Activated CD8-positive, alpha-beta T cell treated with anti-CD3 and anti-CD28 coated beads, Interleukin-2, amount 10 ng/mL, durations not matched to agents 7 days and 5 days (primary cell): ENCODE data around the gene BCAS1. TPM values are rescaled to one million over a fixed set of nuclear protein-coding genes. Genes with fewer than 3 reads are reported as not detected.

Experiments
- ATAC-seq: fragments of 150-1000 bp; cut with Tn5 transposase; one replicate; pipeline ENCODE4 v1.10.0; 2021; ENCODE audit warnings: moderate library complexity
- CTCF ChIA-PET: fragments of 350-600 bp; sonication (Branson Sonifier 250); formaldehyde crosslinking; loops from one replicate; lab custom pipeline; 2021; ENCODE audit warnings: antibody characterized with exemption; lab: Charles Lee
- POLR2A ChIA-PET: fragments of 350-600 bp; sonication (Branson Sonifier 250); formaldehyde crosslinking; loops from one replicate; lab custom pipeline; 2021; ENCODE audit warnings: antibody characterized with exemption; lab: Charles Lee
- DNase-seq: peaks from one replicate; pipeline ENCODE4 v3.0.0-alpha.2; 2020
- H3K27ac Mint-ChIP-seq: one replicate; pipeline ENCODE4 v1.8.0; 2021; ENCODE audit warnings: mild to moderate bottlenecking, mixed read lengths
- H3K27me3 Mint-ChIP-seq: one replicate; pipeline ENCODE4 v1.8.0; 2021; ENCODE audit warnings: low read depth, mixed read lengths
- H3K36me3 Mint-ChIP-seq: one replicate; pipeline ENCODE4 v1.8.0; 2021; ENCODE audit warnings: low read depth, mixed read lengths
- H3K4me1 Mint-ChIP-seq: one replicate; pipeline ENCODE4 v1.8.0; 2021; ENCODE audit warnings: low read depth, mixed read lengths
- H3K4me3 Mint-ChIP-seq: one replicate; pipeline ENCODE4 v1.8.0; 2021; ENCODE audit warnings: mild to moderate bottlenecking, mixed read lengths
- H3K9me3 Mint-ChIP-seq: one replicate; pipeline ENCODE4 v1.8.0; 2022; ENCODE audit warnings: mixed read lengths; ENCODE audit not compliant: insufficient read depth
- total RNA-seq, 2 experiments: library from RNA; stranded (reverse); gene quantifications; one replicate each; pipeline ENCODE4 v1.2.3, GENCODE V29; 2021

Gene BCAS1
- total RNA-seq, 2 experiments from 2014 or later, result not detected

DNA sequence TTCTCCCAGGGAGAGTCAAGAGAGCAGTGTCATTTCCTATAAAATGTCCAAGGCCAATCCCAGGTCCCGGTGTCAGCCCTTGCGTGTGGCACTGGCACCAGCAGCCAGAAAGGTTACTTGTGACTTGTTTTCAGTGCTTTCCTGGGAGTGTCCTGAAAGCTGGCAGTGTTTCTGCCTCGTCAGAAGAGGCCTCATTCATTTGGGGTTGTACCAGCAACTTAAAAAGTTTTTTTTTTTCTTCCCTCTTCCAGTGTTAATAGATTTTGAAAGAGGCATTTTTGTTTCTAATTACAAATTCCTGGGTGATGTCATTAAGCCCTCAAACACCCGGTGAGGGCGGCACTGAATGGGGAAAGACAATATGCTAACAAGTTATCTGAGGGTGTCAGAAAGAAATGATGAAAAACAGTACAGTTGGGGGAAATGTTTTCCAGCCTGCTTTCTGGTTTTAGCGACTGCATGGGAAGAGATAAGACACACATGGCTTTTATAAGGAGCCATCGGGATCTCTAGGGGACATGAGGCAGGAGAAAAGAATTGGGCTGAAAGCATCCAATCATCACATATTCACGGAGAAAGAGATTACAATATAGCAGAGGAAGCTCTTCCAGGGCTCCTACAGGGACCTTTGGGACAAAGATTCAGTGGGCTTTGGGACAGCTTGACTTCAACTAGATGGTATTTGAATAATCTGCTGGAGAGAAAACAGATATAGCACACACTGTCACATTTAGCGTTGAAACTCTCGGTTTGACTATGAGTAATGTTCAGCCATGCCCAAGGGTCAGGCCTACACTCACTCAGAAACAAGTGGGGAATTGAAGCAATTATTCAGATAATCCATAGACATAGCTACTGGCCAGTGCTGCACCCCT lies 153.0 kb downstream of the BCAS1 start:
- CTCF ChIA-PET, result interaction anchor here (0.6 to 6.2 kb wide), 17 partner anchors 9 to 340 kb away, joined by 3 to 80 read pairs (median 17); no protein-coding TSS in a partner anchor
- no peaks in the 10 kb centered on the region for H3K27me3 Mint-ChIP-seq
- DNase-seq (no peak), ATAC-seq (no peak)
- no peaks in the 10 kb centered on the region for H3K36me3 Mint-ChIP-seq
- peak overlapping the region; percentile 48 for H3K27ac Mint-ChIP-seq
- no peak overlapping the region for H3K4me3 Mint-ChIP-seq
- peaks cover 37% of the 10 kb centered on the region for H3K4me1 Mint-ChIP-seq
- POLR2A ChIA-PET, result interaction anchor here (0.7 to 3.6 kb wide), 5 partner anchors 32 to 324 kb away, joined by 3 to 21 read pairs (median 4); partner anchors contain the start of gene ZNF217
- H3K9me3 Mint-ChIP-seq, result no peaks in the 10 kb centered on the region

DNA sequence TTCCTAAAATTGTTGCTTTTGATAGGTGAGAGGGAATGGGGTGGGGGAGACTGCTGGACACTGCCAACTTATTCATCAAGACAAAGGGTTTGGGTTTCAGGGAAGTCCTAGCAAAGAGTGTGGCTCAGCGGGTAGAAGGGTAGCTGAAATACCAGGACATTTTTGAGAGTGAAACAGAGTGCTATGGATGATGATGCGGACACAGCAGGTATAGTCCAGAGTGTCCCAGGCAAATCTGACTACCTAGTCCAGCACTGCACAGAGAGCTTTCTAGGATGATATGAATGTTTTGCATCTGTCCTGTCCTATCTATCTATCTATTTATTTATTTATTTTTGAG lies 154.3 kb downstream of the BCAS1 start:
- Mint-ChIP-seq H3K4me3 (peak overlapping the region; percentile 85), H3K9me3 (no peaks in the 10 kb centered on the region), H3K36me3 (no peaks in the 10 kb centered on the region), H3K4me1 (peaks cover 38% of the 10 kb centered on the region), H3K27ac (peak overlapping the region; percentile 84), H3K27me3 (no peaks in the 10 kb centered on the region)
- ChIA-PET POLR2A (interaction anchor here (0.6 to 3.6 kb wide), 15 partner anchors 15 to 336 kb away, joined by 3 to 21 read pairs (median 4); no protein-coding TSS in a partner anchor), CTCF (interaction anchor here (0.6 to 6.2 kb wide), 53 partner anchors 8 to 594 kb away, joined by 3 to 80 read pairs (median 5); no protein-coding TSS in a partner anchor)
- no peak for DNase-seq
- peak; percentile 34 for ATAC-seq

DNA sequence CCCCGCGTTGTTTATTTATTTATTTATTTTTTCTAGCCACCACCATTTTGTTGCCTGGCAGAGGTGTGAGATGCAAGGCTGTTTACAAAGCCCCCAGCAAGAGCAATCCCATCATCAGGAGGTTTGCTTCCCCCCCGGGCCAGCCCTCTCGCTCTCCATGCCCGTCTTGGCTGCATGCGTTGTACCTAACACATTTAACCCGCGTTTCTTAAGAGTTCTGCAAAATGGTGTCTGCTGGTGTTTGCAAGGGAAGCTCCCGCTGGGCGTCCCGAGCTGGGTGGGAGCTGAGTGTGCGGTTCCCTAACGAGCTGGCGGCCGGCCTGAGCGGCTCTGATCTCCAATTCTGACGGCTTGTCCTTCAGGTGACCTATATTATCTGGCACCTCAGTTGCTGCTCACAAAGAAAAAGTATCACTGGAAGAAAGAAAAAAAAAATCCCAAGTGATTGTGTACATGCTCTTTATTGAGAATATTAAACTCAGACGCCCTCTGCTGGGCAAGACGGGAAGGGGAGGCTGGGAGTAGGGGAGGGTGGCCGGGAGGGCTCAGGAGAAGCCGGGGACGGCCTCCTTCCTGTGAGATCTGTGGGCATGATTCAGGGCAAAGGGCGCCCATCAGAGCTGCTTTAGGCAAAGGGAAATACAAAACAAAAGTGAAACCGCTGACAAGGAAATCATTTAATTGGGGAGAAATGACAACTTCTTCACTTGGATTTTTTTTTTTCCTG lies 154.8 kb downstream of the BCAS1 start:
- ATAC-seq (peak; percentile 98), DNase-seq (peak; percentile 99)
- Mint-ChIP-seq H3K9me3 (no peaks in the 10 kb centered on the region), H3K4me1 (peaks cover 39% of the 10 kb centered on the region), H3K4me3 (peak overlapping the region; percentile 85), H3K27ac (peak overlapping the region; percentile 84), H3K27me3 (no peaks in the 10 kb centered on the region), H3K36me3 (no peaks in the 10 kb centered on the region)
- ChIA-PET POLR2A (interaction anchor here (0.6 to 3.6 kb wide), 16 partner anchors 15 to 306 kb away, joined by 3 to 21 read pairs (median 3); no protein-coding TSS in a partner anchor), CTCF (interaction anchor here (0.6 to 6.2 kb wide), 55 partner anchors 8 to 593 kb away, joined by 3 to 80 read pairs (median 5); no protein-coding TSS in a partner anchor)

DNA sequence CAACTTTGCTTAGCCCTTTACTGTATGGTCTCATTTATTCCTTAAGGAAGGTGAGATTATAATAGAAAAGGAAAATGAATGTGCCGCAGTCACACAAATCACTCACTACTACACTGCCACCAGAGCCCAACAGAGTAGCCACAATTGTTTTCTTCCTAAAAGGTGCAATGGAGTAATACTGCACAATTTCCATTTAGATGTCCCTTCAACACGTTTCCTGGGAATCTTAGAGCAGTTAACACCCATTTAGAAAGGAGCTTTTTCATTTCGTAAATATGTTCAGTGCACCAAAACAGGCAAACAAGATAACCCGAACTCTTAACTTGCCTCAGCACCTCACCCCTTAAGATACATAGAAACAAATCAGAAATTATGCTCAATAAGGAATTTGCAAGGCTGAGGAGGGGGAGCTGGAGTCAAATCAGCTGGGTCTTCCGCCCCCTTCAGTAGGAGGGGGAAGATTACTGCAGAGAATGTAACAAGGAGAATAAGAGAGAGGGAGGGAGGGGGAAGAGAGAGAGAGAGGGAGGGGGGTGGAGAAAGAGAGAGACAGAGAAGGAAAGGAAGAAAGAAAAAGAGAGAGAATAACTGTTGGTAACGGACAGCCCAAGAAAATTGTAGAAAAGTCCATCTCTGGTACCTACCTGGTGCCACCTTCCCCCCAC lies 155.5 kb downstream of the BCAS1 start:
- H3K9me3 Mint-ChIP-seq, result no peaks in the 10 kb centered on the region
- H3K4me3 Mint-ChIP-seq, result peak overlapping the region; percentile 85
- DNase-seq (no peak), ATAC-seq (no peak)
- POLR2A ChIA-PET, result interaction anchor here (0.6 to 3.6 kb wide), 8 partner anchors 16 to 235 kb away, joined by 3 to 21 read pairs (median 4); no protein-coding TSS in a partner anchor
- CTCF ChIA-PET, result interaction anchor here (0.6 to 6.2 kb wide), 35 partner anchors 9 to 337 kb away, joined by 3 to 80 read pairs (median 8); no protein-coding TSS in a partner anchor
- peak overlapping the region; percentile 84 for H3K27ac Mint-ChIP-seq
- no peaks in the 10 kb centered on the region for H3K27me3 Mint-ChIP-seq
- H3K36me3 Mint-ChIP-seq, result no peaks in the 10 kb centered on the region
- peaks cover 39% of the 10 kb centered on the region for H3K4me1 Mint-ChIP-seq

DNA sequence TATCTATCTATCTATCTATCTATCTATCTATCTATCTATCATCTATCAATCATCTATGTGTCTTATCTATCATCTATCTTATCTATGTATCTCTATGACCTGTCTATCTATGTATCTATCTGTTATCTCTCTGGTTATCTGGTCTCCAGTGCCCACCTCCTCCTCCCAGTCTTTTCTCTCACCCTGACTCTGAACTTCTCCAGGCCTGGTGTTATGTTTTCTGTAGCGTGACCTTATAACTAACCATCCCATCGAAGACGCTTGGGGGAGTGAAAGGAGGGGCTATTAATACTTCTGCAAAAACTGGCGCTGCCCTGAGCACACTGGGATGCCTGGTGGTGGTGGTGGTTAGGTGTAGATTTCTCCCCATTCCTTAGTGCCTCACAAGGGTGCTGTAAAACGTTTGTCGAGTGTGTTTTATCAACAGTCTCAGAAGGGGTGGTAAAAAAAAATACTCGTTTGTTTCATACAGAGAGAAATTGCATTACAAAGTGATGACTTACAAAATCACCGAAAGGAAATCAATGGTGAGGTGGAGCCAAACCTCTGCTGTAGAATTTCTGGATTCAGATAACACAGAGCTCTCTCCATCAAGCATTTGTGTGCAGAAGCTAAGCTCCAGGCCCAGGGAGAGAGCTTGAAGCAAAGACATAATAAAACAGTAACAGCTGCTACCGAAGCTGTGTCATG lies 156.2 kb downstream of the BCAS1 start:
- Mint-ChIP-seq H3K9me3 (no peaks in the 10 kb centered on the region), H3K4me1 (peaks cover 39% of the 10 kb centered on the region), H3K4me3 (peak overlapping the region; percentile 85), H3K27ac (peak overlapping the region; percentile 84), H3K27me3 (no peaks in the 10 kb centered on the region), H3K36me3 (no peaks in the 10 kb centered on the region)
- ATAC-seq (no peak), DNase-seq (no peak)
- ChIA-PET CTCF (interaction anchor here (0.6 to 6.2 kb wide), 20 partner anchors 9 to 337 kb away, joined by 3 to 80 read pairs (median 16); no protein-coding TSS in a partner anchor), POLR2A (interaction anchor here (0.6 to 3.6 kb wide), 5 partner anchors 29 to 234 kb away, joined by 3 to 21 read pairs (median 10); no protein-coding TSS in a partner anchor)

DNA sequence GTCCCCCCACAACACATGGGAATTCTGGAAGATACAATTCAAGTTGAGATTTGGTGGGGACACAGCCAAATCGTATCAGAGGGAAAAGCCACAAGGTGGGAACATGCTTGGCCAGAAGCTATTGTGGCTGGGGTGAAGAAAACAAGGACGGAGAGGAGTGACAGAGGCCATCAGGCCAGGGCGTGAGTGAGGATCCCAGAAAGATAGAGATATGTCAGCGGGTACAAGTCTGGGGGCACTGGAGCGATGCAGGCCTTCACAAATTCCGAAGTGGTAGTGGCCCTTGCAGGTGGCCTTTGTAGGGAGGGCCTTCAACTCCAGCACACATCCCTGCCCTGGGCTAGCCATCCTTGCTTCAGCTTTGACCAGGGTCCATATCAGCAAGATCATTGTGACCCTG lies 159.1 kb downstream of the BCAS1 start:
- Mint-ChIP-seq H3K27ac (peak overlapping the region; percentile 5), H3K9me3 (no peaks in the 10 kb centered on the region), H3K36me3 (no peaks in the 10 kb centered on the region), H3K4me1 (peaks cover 40% of the 10 kb centered on the region), H3K4me3 (no peak overlapping the region), H3K27me3 (no peaks in the 10 kb centered on the region)
- CTCF ChIA-PET, result interaction anchor here (0.8 to 1.7 kb wide), 3 partner anchors 10 to 27 kb away, joined by 3 to 4 read pairs (median 3); no protein-coding TSS in a partner anchor
- ATAC-seq (no peak), DNase-seq (no peak)
- POLR2A ChIA-PET, result no interaction called here

DNA sequence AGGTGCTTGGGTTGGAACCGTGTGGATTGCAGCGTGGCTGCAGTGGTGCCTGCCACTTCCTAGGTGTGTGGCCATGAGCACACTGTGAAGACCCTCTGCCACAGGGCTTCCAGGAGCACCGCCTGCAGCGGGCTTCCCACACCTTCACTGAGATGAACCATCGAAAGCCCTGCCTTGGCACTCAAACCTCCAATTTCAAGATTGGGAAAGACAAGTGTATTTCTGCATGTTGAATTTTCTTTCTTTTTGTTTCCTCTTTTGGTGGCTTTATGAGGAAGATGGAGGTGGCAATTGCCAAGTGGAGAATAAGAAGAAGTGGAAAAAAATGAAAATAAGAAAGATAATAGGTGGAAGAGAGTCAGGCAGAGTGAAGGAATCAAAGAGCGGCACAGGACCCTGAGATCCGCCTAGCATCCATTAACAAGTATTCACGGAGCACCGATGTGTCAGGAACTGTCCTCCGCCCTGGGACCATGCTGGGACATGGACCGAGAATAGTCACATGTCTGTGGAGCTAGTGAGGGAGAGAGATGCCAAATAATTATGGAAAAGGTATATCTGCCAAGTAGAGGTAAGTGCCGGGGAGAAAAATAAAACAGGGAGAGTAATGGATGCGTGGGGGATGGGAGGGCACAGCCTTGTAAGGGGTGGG lies 159.9 kb downstream of the BCAS1 start:
- CTCF ChIA-PET, result no interaction called here
- no peak overlapping the region for H3K4me3 Mint-ChIP-seq
- no peaks in the 10 kb centered on the region for H3K36me3 Mint-ChIP-seq
- no peak overlapping the region for H3K27ac Mint-ChIP-seq
- no peaks in the 10 kb centered on the region for H3K27me3 Mint-ChIP-seq
- H3K9me3 Mint-ChIP-seq, result no peaks in the 10 kb centered on the region
- peaks cover 37% of the 10 kb centered on the region for H3K4me1 Mint-ChIP-seq
- no peak for DNase-seq
- POLR2A ChIA-PET, result no interaction called here
- no peak for ATAC-seq

DNA sequence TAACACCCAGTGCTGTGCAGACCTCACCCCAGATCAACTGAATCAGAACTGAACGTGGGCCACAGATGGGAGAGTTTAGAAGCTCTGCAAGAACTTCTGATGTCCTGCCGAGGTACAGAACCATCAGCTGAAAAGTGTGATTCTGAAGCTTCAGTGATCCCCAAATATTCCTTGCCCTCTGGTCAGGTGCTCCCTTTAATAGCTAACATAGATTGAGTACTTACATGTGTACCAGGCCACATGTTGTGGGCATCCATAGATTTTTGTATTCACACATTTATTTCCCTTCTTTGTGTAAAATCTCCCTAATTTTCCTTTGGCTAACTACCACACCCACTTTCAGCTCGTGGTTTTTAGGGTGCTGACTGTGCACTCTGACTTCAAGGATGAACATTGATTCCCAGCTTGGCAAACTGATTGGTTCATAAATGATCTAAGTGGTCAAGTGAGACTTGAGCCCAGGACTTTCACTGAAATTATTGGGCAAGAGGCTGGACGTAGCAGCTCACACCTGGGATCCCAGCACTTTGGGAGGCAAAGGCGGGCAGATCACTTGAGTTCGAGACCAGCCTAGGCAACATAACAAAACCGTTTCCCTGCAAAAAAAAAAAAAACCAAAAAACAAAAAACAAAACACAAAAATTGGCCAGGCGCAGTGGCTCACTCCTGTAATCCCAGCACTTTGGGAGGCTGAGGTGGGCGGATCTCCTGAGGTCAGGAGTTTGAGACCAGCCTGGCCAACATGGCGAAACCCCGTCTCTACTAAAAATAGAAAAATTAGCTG lies 162.2 kb downstream of the BCAS1 start:
- DNase-seq (no peak), ATAC-seq (no peak)
- H3K4me1 Mint-ChIP-seq, result peaks cover 30% of the 10 kb centered on the region
- H3K27ac Mint-ChIP-seq, result no peak overlapping the region
- POLR2A ChIA-PET, result interaction anchor here (1.3 kb wide), 1 partner anchor 35 kb away, joined by 4 read pairs; no protein-coding TSS in a partner anchor
- CTCF ChIA-PET, result interaction anchor here (0.8 to 1.8 kb wide), 8 partner anchors 8 to 154 kb away, joined by 3 to 5 read pairs (median 4); no protein-coding TSS in a partner anchor
- peaks cover 4% of the 10 kb centered on the region for H3K36me3 Mint-ChIP-seq
- H3K9me3 Mint-ChIP-seq, result no peaks in the 10 kb centered on the region
- no peaks in the 10 kb centered on the region for H3K27me3 Mint-ChIP-seq
- H3K4me3 Mint-ChIP-seq, result no peak overlapping the region

DNA sequence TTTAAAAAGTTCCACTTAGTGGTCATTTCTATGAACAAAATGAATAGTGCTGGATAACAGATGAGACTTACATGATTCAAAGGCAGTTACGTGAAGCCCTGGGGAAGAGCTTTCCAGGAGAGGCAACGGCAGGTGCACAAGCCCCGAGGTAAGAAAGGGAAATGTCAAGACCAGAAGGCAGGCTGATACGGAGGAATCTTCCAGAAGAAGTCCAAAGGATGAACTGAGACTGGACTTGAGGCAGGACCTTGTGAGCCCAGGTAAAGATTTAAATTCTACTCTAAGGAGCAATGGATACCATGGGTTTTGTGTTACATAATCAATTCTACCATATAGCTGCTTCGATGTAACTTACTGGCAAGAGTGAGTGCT lies 164.6 kb downstream of the BCAS1 start:
- CTCF ChIA-PET, result interaction anchor here (1.2 to 4.1 kb wide), 3 partner anchors 8 to 21 kb away, joined by 3 to 18 read pairs (median 5); no protein-coding TSS in a partner anchor
- Mint-ChIP-seq H3K9me3 (no peaks in the 10 kb centered on the region), H3K36me3 (peaks cover 4% of the 10 kb centered on the region), H3K27ac (no peak overlapping the region), H3K4me1 (peaks cover 48% of the 10 kb centered on the region), H3K27me3 (no peaks in the 10 kb centered on the region), H3K4me3 (no peak overlapping the region)
- ATAC-seq (no peak), DNase-seq (no peak)
- POLR2A ChIA-PET, result no interaction called here
